Forelimb muscle (tissue), 1 donor: ENCODE data around the gene SNAI1. TPM values are rescaled to one million over a fixed set of nuclear protein-coding genes. Genes with fewer than 3 reads are reported as not detected.

ENCODE experiments used
- DNase-seq: peaks from one replicate; pipeline ENCODE4 v3.0.0-alpha.2; 2013; ENCODE audit warnings: low read depth
- polyA plus RNA-seq: library from polyadenylated mRNA; unstranded; fragments of 120-200 nt; gene quantifications from one replicate; pipeline ENCODE4 v1.2.1, GENCODE V29; 2013; ENCODE audit not compliant: insufficient read length

SNAI1 gene
- polyA plus RNA-seq, 1 donor, result 10.7 TPM

GRCh38 chr20:50012282-50013263, 29.8 kb downstream of the SNAI1 start:
- DNase-seq, result no peak

GRCh38 chr20:50013976-50014375, 31.2 kb downstream of the SNAI1 start:
- no peak for DNase-seq

GRCh38 chr20:50014570-50015562, 32.1 kb downstream of the SNAI1 start:
- no peak for DNase-seq

- DNase-seq, result no peak
Measured at GRCh38 chr20:50015636-50015992, 32.8 kb downstream of the SNAI1 start.

- no peak for DNase-seq
Measured at GRCh38 chr20:50015993-50016770, 33.4 kb downstream of the SNAI1 start.

- DNase-seq, result no peak
Measured at GRCh38 chr20:50017160-50017559, 34.4 kb downstream of the SNAI1 start.

- DNase-seq, result no peak
Measured at GRCh38 chr20:50017576-50018248, 34.9 kb downstream of the SNAI1 start.

GRCh38 chr20:50019466-50020256, 36.9 kb downstream of the SNAI1 start:
- DNase-seq, result no peak

- no peak for DNase-seq
Measured at GRCh38 chr20:50020288-50020687, 37.5 kb downstream of the SNAI1 start.

GRCh38 chr20:50022676-50023075, 39.9 kb downstream of the SNAI1 start:
- no peak for DNase-seq

- DNase-seq, result no peak
Measured at GRCh38 chr20:50023116-50023805, 40.5 kb downstream of the SNAI1 start.

- DNase-seq, result no peak
Measured at GRCh38 chr20:50026746-50027575, 44.2 kb downstream of the SNAI1 start.

- DNase-seq, result no peak
Measured at GRCh38 chr20:50027611-50028105, 44.9 kb downstream of the SNAI1 start.

GRCh38 chr20:50029083-50029696, 46.4 kb downstream of the SNAI1 start:
- DNase-seq, result no peak

GRCh38 chr20:50029697-50030461, 47.1 kb downstream of the SNAI1 start:
- DNase-seq, result no peak

- DNase-seq, result no peak
Measured at GRCh38 chr20:50032955-50033666, 50.3 kb downstream of the SNAI1 start.
